Vagina (tissue), 2 donors: ENCODE results near the gene SCAMP4.

Experiments
- CTCF ChIP-seq, 3 experiments: fragments of 450-650 bp in 2 of 3; fragments of 200-600 bp in 1 of 3; sonication (generic) in 1 of 3; IDR thresholded peaks; one replicate each; pipeline ENCODE4 v1.5.1; 2017 to 2019; ENCODE audit warnings: antibody characterized with exemption in 3 of 3, mild to moderate bottlenecking in 2 of 3, moderate library complexity in 2 of 3
- POLR2A ChIP-seq, 2 donors: fragments of 450-650 bp; IDR thresholded peaks; one replicate each; pipeline ENCODE4 v1.6.1; 2017; ENCODE audit warnings: antibody characterized with exemption in 2 of 2, mild to moderate bottlenecking in 2 of 2, moderate library complexity in 2 of 2

- no peak for TF ChIP-seq CTCF (IDR thresholded peaks at IDR 0.05)
- TF ChIP-seq POLR2A (IDR thresholded peaks at IDR 0.05): no peak
Measured at GRCh38 chr19:1974381-1975161, 69.4 kb downstream of the SCAMP4 start.
